ENCODE data around the gene BID.
"Not testable (repeated sequence)": the region's sequence is repeated elsewhere in the genome, so short reads cannot be mapped to it uniquely, and the experiment has no call there.

The BID gene

DNA sequence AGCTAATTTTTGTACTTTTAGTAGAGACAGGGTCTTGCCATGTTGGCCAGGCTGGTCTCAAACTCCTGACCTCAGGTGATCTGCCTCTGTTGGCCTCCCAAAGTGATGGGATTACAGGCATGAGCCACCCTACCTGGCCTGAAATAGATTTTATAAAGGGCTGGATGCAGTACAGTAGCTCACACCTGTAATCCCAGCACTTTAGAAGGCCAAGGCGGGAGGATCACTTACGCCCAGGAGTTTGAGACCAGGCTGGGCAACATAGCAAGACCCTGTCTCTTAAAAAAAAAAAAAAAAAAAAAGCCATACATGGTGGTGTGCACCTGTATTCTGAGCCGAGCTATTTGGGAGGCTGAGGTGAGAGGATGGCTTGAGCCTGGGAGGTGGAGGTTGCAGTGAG, 76.0 kb downstream of the BID start:
- DNase-seq, result not testable (repeated sequence)

DNA sequence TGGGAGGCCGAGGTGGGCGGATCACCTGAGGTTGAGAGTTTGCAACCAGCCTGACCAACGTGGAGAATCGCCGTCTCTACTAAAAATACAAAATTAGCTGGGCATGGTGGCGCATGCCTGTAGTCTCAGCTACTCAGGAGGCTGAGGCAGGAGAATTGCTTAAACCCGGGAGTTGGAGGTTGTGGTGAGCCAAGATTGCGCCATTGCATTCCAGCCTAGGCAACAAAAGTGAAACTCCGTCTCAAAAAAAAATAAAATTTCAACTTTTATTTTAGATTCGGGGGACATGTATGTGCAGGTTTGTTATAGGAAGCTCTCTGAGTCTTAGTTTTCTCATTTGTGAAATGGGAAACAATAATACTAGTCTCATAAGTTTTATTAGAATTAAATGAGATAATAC, 77.1 kb downstream of the BID start:
- not testable (repeated sequence) for DNase-seq

DNA sequence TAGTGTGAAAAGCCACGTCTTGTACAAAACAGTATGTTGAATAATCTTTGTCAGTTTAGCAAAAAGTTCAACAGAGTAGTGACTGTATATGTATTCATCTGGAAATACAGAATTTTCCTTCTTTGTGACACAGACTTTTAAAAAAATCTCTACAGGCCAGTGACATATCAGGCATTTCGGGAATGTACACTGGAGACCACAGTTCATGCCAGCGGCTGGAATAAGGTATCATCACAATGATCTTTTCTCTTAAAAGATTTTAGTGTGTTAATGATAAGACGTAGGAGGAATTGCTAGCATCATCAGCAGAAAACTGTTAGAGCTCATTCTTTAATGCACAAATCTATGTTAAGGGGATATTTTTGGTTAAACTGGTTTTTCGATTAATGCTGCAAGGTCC, 78.3 kb downstream of the BID start:
- no peak for DNase-seq

DNA sequence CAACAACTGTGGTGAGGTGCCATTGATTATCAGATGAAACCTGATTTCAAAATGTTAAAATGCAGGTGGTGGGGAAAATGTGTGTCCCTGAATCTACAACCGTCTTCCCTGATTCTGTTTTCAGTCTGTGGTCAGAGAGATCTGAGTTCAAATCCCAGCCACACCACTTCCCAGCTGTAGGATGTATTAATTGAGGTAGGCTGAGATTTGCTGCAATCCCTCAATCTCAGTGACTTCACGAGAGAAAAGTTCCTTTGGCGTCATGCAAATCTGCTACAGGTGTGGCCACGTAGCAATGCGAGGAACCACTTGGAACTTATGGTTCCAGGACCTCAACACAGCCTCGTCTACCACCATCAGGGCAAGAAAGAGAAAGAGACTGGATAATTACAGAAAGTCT, 79.5 kb downstream of the BID start:
- DNase-seq, result no peak

DNA sequence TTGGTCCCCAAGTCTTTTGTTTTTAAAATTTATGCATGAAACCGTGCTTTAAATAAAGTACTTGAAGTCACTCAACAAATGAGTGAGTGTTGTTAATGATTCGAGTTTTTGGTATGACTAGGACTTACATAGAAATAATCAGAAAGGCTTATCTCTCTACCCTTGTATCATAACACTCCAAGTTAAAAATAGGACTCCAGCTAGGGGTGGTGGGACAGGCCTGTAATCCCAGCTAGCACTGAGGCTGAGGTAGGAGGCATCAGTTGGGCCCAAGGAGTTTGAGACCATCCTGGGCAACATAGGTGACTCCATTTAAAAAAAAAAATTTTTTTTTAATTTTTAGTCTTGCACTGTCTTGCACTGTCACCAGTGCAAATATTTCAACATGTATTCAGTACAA, 80.1 kb downstream of the BID start:
- DNase-seq, result no peak

DNA sequence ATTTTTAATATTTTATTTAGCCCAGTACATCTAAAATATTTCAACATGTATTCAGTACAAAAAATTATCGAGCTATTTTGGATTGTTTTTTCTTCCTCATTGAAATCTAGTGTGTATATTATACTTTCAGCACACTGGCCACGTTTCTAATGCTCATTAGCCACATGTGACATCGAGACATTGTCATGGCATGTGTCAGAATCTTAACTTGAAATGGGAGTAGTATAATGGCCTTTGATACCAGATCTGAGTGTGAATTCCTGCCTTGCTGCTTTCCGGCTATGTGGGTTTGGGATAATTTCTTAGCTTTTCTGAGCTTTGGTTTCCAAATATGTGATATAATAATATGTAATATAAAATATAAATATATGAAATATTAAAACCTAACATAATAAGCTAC, 81.4 kb downstream of the BID start:
- no peak for DNase-seq

DNA sequence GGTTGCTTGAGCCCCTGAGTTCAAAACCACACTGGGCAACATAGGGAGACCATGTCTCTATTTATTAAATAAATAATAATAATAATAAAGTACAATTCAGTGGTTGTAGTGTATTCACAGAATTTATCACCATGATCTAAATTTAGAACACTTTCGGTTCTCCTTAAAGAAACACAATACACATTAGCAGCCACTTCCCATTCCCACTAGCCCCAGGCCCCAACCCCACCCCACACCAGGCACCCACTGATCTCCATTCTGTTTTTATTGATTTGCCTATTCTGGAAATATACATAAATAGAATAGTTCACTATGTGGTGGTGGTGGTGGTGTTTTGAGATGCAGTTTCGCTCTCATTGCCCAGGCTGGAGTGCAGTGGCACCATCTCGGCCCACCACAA, 90.0 kb downstream of the BID start:
- no peak for DNase-seq
